HEK293 (cell line): ENCODE results near the gene NIP7.

Source experiments
- CTCF ChIA-PET: fragments of 350-600 bp; formaldehyde crosslinking; extraction: SDS; loops from one replicate; lab custom pipeline; 2021; ENCODE audit warnings: antibody characterized with exemption; lab: Yijun Ruan, JAX
- POLR2A ChIA-PET: fragments of 300-600 bp; formaldehyde crosslinking; extraction: SDS; loops from one replicate; lab custom pipeline; 2020; ENCODE audit warnings: antibody characterized with exemption, inconsistent platforms; lab: Yijun Ruan, JAX
- H3K27ac ChIP-seq: fragments of 200-500 bp; sonication (Bioruptor generic); 2 replicates; pipeline ENCODE4 v1.5.1; 2014; ENCODE audit warnings: low read depth, low read length, control low read depth, inconsistent platforms; ENCODE audit errors: extremely low read depth
- H3K36me3 ChIP-seq, 2 experiments: fragments of 200-500 bp in 1 of 2; sonication (Bioruptor generic) in 1 of 2; 1 replicate in 1 of 2; 2 replicates in 1 of 2; pipeline ENCODE4 v1.5.1; 2014 to 2017; ENCODE audit warnings: inconsistent platforms in 2 of 2, low read length in 2 of 2; ENCODE audit not compliant: control insufficient read depth in 2 of 2, insufficient read depth in 1 of 2
- H3K4me1 ChIP-seq: fragments of 200-500 bp; sonication (Bioruptor generic); 2 replicates; pipeline ENCODE4 v1.5.1; 2014; ENCODE audit warnings: mild to moderate bottlenecking, low read length, inconsistent platforms; ENCODE audit not compliant: control insufficient read depth, insufficient read depth
- H3K4me3 ChIP-seq: 2 replicates; pipeline ENCODE4 v1.5.1; 2011; ENCODE audit warnings: low read depth, mild to moderate bottlenecking, control low read depth, low read length, moderate library complexity
- H3K9me3 ChIP-seq: fragments of 200-500 bp; sonication (Bioruptor generic); 2 replicates; pipeline ENCODE4 v1.5.1; 2014; ENCODE audit warnings: low read depth, low read length, inconsistent platforms; ENCODE audit not compliant: control insufficient read depth, insufficient read depth
- GFI1B ChIP-seq: fragments of 450-650 bp; formaldehyde crosslinking; IDR thresholded peaks from 2 replicates; pipeline ENCODE4 v1.5.1; 2016; ENCODE audit warnings: missing biosample characterization, missing genetic modification characterization
- IKZF3 ChIP-seq: fragments of 450-650 bp; IDR thresholded peaks from 2 replicates; pipeline ENCODE4 v1.5.0; 2018; ENCODE audit warnings: missing biosample characterization, mild to moderate bottlenecking, missing genetic modification characterization, moderate library complexity
- YY2 ChIP-seq: fragments of 450-650 bp; formaldehyde crosslinking; IDR thresholded peaks from 2 replicates; pipeline ENCODE4 v1.5.1; 2016; ENCODE audit warnings: missing biosample characterization, missing genetic modification characterization
- ZFP69B ChIP-seq: fragments of 450-650 bp; formaldehyde crosslinking; IDR thresholded peaks from 2 replicates; pipeline ENCODE4 v1.5.1; 2016; ENCODE audit warnings: missing biosample characterization, missing genetic modification characterization
- ZNF146 ChIP-seq: fragments of 450-650 bp; formaldehyde crosslinking; IDR thresholded peaks from 2 replicates; pipeline ENCODE4 v1.5.1; 2016; ENCODE audit warnings: missing biosample characterization, missing genetic modification characterization
- ZNF157 ChIP-seq: fragments of 450-650 bp; formaldehyde crosslinking; IDR thresholded peaks from 2 replicates; pipeline ENCODE4 v1.5.1; 2016; ENCODE audit warnings: missing biosample characterization, missing genetic modification characterization
- ZNF16 ChIP-seq: fragments of 450-650 bp; formaldehyde crosslinking; IDR thresholded peaks from 2 replicates; pipeline ENCODE4 v1.5.1; 2016; ENCODE audit warnings: low read depth, missing biosample characterization, missing genetic modification characterization
- ZNF169 ChIP-seq: fragments of 450-650 bp; formaldehyde crosslinking; IDR thresholded peaks from 2 replicates; pipeline ENCODE4 v1.5.1; 2016; ENCODE audit warnings: missing biosample characterization, missing genetic modification characterization
- ZNF19 ChIP-seq: fragments of 450-650 bp; formaldehyde crosslinking; IDR thresholded peaks from 2 replicates; pipeline ENCODE4; 2016; ENCODE audit warnings: missing biosample characterization, missing genetic modification characterization, low read depth
- ZNF394 ChIP-seq: fragments of 450-650 bp; formaldehyde crosslinking; IDR thresholded peaks from 2 replicates; pipeline ENCODE4 v1.5.1; 2016; ENCODE audit warnings: missing biosample characterization, missing genetic modification characterization, mild to moderate bottlenecking, moderate library complexity, borderline replicate concordance
- ZNF596 ChIP-seq: fragments of 450-650 bp; IDR thresholded peaks from 2 replicates; pipeline ENCODE4 v1.5.0; 2018; ENCODE audit warnings: missing biosample characterization, mild to moderate bottlenecking, missing genetic modification characterization, moderate library complexity
- ZNF629 ChIP-seq: fragments of 450-650 bp; formaldehyde crosslinking; IDR thresholded peaks from 2 replicates; pipeline ENCODE4 v1.5.1; 2017; ENCODE audit warnings: missing biosample characterization, missing genetic modification characterization
- ZNF658 ChIP-seq: fragments of 450-650 bp; formaldehyde crosslinking; IDR thresholded peaks from 2 replicates; pipeline ENCODE4; 2016; ENCODE audit warnings: missing biosample characterization, missing genetic modification characterization
- ZNF843 ChIP-seq: fragments of 450-650 bp; formaldehyde crosslinking; IDR thresholded peaks from 2 replicates; pipeline ENCODE4 v1.5.1; 2016; ENCODE audit warnings: missing biosample characterization, missing genetic modification characterization
- TF ChIP-seq, protein P1 (sequence below): fragments of 450-650 bp; formaldehyde crosslinking; IDR thresholded peaks from 2 replicates; pipeline ENCODE4 v1.5.1; 2016; ENCODE audit warnings: missing biosample characterization, missing genetic modification characterization
- TF ChIP-seq, protein P2 (sequence below): fragments of 450-650 bp; formaldehyde crosslinking; IDR thresholded peaks from 2 replicates; pipeline ENCODE4 v1.5.1; 2017; ENCODE audit warnings: missing biosample characterization, missing genetic modification characterization

The NIP7 gene

DNA sequence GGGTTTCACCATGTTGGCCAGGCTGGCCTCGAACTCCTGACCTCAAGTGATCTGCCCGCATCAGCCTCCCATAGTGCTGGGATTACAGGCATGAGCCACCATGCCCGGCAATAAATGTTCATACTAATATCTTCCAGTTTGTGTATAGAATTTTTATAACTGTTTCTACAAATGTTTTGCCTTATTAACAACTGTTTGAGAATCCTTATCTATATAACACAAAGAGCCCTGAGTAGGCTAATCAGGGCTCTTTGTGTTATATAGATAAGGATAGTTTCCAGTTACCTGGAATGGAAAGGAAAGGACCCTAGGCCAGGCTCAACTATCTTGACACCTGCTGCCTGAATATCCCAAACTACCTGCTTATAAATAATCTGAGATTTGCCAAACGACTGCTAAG, 29.3 kb downstream of the NIP7 start:
- TF ChIP-seq ZNF19 (tag by site-specific recombination) (no peak), ZNF596 (tag by site-specific recombination) (no peak), ZNF157 (tag by site-specific recombination) (no peak), ZNF658 (tag by site-specific recombination) (no peak), ZNF843 (no peak), ZFP69B (no peak), ZNF16 (tag by site-specific recombination) (no peak)
- TF ChIP-seq, protein P1, sequence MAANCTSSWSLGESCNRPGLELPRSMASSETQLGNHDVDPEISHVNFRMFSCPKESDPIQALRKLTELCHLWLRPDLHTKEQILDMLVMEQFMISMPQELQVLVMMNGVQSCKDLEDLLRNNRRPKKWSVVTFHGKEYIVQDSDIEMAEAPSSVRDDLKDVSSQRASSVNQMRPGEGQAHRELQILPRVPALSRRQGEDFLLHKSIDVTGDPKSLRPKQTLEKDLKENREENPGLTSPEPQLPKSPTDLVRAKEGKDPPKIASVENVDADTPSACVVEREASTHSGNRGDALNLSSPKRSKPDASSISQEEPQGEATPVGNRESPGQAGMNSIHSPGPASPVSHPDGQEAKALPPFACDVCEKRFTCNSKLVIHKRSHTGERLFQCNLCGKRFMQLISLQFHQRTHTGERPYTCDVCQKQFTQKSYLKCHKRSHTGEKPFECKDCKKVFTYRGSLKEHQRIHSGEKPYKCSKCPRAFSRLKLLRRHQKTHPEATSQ (tag by site-specific recombination): no peak
- peaks cover 33 to 93% of the 10 kb centered on the region in 2 experiments for H3K36me3 ChIP-seq
- ChIA-PET POLR2A (no interaction called here), CTCF (no interaction called here)
- H3K9me3 ChIP-seq: no peaks in the 10 kb centered on the region
- H3K27ac ChIP-seq: no peak overlapping the region
- H3K4me1 ChIP-seq: no peaks in the 10 kb centered on the region
- no peak overlapping the region for H3K4me3 ChIP-seq

DNA sequence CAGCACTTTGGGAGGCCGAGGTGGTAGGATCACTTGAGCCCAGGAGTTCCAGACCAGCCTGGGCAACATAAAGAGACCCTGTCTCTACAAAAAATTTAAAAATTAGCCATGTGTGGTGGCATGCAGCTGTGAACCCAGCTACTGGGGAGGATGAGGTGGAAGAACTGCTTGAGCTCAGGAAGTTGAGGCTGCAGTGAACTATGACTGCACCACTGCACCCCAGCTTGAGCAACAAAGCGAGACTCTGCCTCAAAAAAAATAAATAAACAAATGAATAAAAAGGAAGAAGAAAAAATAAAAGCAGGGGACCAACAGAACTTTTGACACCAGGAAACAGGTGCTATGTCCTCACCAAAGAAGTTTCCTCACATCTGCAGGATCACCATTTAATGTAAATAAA, 32.0 kb downstream of the NIP7 start:
- no peaks in the 10 kb centered on the region for H3K4me1 ChIP-seq
- H3K4me3 ChIP-seq: no peak overlapping the region
- H3K27ac ChIP-seq: no peak overlapping the region
- TF ChIP-seq ZNF146 (tag by site-specific recombination): no peak
- TF ChIP-seq, protein P2, sequence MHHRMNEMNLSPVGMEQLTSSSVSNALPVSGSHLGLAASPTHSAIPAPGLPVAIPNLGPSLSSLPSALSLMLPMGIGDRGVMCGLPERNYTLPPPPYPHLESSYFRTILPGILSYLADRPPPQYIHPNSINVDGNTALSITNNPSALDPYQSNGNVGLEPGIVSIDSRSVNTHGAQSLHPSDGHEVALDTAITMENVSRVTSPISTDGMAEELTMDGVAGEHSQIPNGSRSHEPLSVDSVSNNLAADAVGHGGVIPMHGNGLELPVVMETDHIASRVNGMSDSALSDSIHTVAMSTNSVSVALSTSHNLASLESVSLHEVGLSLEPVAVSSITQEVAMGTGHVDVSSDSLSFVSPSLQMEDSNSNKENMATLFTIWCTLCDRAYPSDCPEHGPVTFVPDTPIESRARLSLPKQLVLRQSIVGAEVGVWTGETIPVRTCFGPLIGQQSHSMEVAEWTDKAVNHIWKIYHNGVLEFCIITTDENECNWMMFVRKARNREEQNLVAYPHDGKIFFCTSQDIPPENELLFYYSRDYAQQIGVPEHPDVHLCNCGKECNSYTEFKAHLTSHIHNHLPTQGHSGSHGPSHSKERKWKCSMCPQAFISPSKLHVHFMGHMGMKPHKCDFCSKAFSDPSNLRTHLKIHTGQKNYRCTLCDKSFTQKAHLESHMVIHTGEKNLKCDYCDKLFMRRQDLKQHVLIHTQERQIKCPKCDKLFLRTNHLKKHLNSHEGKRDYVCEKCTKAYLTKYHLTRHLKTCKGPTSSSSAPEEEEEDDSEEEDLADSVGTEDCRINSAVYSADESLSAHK: no peak
- ChIA-PET CTCF (interaction anchor here (0.6 kb wide), 1 partner anchor 304 kb away, joined by 3 read pairs; no protein-coding TSS in a partner anchor), POLR2A (interaction anchor here (0.7 kb wide), 1 partner anchor 10 kb away, joined by 4 read pairs; no protein-coding TSS in a partner anchor)
- H3K36me3 ChIP-seq: peaks cover 32 to 83% of the 10 kb centered on the region in 2 experiments
- no peaks in the 10 kb centered on the region for H3K9me3 ChIP-seq

DNA sequence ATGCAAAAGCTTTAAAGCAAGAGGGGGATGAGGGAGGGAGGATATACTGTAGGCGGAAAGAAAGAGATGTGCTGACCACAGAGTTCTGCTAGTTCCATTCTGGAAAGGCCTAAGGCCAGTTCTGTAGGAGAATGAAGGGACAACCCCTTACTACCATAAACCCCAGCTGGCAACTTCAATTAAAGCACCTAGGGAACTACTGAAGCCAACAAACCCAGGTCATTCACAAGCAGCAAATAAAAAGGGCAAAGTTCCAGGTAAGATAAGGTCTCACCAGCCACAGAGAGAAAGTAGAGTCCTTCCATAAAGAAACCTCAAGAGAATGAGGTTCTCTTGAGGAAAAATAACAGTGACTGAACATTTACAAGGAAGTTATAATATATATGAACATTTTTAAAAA, 33.4 kb downstream of the NIP7 start:
- H3K36me3 ChIP-seq: peaks cover 38 to 77% of the 10 kb centered on the region in 2 experiments
- H3K9me3 ChIP-seq: no peaks in the 10 kb centered on the region
- ChIA-PET CTCF (no interaction called here), POLR2A (no interaction called here)
- no peak overlapping the region for H3K27ac ChIP-seq
- TF ChIP-seq IKZF3 (tag by site-specific recombination) (no peak), GFI1B (tag by site-specific recombination) (no peak), ZNF394 (tag by site-specific recombination) (no peak), ZNF629 (tag by site-specific recombination) (no peak), YY2 (tag by site-specific recombination) (no peak), ZNF169 (tag by site-specific recombination) (no peak)
- H3K4me3 ChIP-seq: no peak overlapping the region
- H3K4me1 ChIP-seq: no peaks in the 10 kb centered on the region
